B cell (primary cell): ENCODE data around the gene CDCA7. TPM values are rescaled to one million over a fixed set of nuclear protein-coding genes. Genes with fewer than 3 reads are reported as not detected.

Source experiments
- ATAC-seq: fragments of 200-7000 bp; cut with Tn5 transposase; one replicate; pipeline ENCODE4 v1.10.0; 2021; ENCODE audit warnings: low read depth, mild to moderate bottlenecking, moderate number of reproducible peaks, moderate library complexity
- CTCF ChIA-PET: fragments of 350-600 bp; sonication (Branson Sonifier 250); formaldehyde crosslinking; loops from one replicate; lab custom pipeline; 2021; ENCODE audit warnings: antibody characterized with exemption, inconsistent platforms; lab: Charles Lee
- POLR2A ChIA-PET: fragments of 350-600 bp; sonication (Branson Sonifier 250); formaldehyde crosslinking; loops from one replicate; lab custom pipeline; 2021; ENCODE audit warnings: antibody characterized with exemption; lab: Charles Lee
- DNase-seq: peaks from one replicate; pipeline ENCODE4 v3.0.0; 2013
- H2AFZ ChIP-seq: 2 replicates; pipeline ENCODE4 v1.6.1; 2012; ENCODE audit warnings: mild to moderate bottlenecking, low read depth, low read length; ENCODE audit not compliant: insufficient read depth, poor library complexity, severe bottlenecking
- H3K27ac ChIP-seq, 2 donors: 1 replicate in 1 of 2; 2 replicates in 1 of 2; pipeline ENCODE4 v1.5.1; 2012 to 2013; ENCODE audit warnings: low read length in 2 of 2, mild to moderate bottlenecking in 2 of 2, moderate library complexity in 1 of 2
- H3K27me3 ChIP-seq, 4 experiments: fragments of 200-600 bp in 1 of 4; sonication (generic) in 1 of 4; replicated peaks in 1 of 4; 1 replicate in 2 of 4; 2 replicates in 2 of 4; pipeline versions ENCODE4 v1.6.1 to v1.7.0; 2013 to 2016; ENCODE audit warnings: low read length in 3 of 4, mild to moderate bottlenecking in 2 of 4, mixed read lengths in 1 of 4, moderate library complexity in 1 of 4; ENCODE audit not compliant: insufficient read depth in 4 of 4, control insufficient read depth in 3 of 4; ENCODE audit errors: control extremely low read depth in 1 of 4
- H3K36me3 ChIP-seq, 2 experiments: replicated peaks in 1 of 2; 1 replicate in 1 of 2; 2 replicates in 1 of 2; pipeline versions ENCODE4 v1.6.1 to v1.7.1; 2013; ENCODE audit warnings: low read length in 1 of 2; ENCODE audit not compliant: insufficient read depth in 2 of 2, control insufficient read depth in 1 of 2; ENCODE audit errors: control extremely low read depth in 1 of 2, extremely low read depth in 1 of 2
- H3K4me1 ChIP-seq, 2 donors: fragments of 200-600 bp in 1 of 2; sonication (generic) in 1 of 2; 1 replicate in 1 of 2; 2 replicates in 1 of 2; pipeline versions ENCODE4 v1.5.1 to v1.6.1; 2013 to 2017; ENCODE audit warnings: low read length in 2 of 2; ENCODE audit not compliant: control insufficient read depth in 2 of 2, insufficient read depth in 2 of 2
- H3K4me2 ChIP-seq: replicated peaks from 2 replicates; pipeline ENCODE3; 2012; ENCODE audit warnings: mild to moderate bottlenecking, low read depth, low read length; ENCODE audit not compliant: poor library complexity, severe bottlenecking
- H3K4me3 ChIP-seq, 5 experiments: fragments of 200-600 bp in 1 of 5; sonication (generic) in 1 of 5; 1 replicate in 3 of 5; 2 replicates in 2 of 5; pipeline versions ENCODE4 v1.5.1 to v1.7.0; 2011 to 2016; ENCODE audit warnings: low read length in 4 of 5, mild to moderate bottlenecking in 4 of 5, low read depth in 2 of 5, control low read depth in 1 of 5, moderate library complexity in 1 of 5; ENCODE audit not compliant: insufficient read depth in 1 of 5; ENCODE audit errors: control extremely low read depth in 1 of 5, extremely low read depth in 1 of 5
- H3K79me2 ChIP-seq: fragments of 200-600 bp; sonication (generic); one replicate; pipeline ENCODE4 v1.6.0; 2016; ENCODE audit warnings: low read length; ENCODE audit not compliant: control insufficient read depth, insufficient read depth
- H3K9ac ChIP-seq: fragments of 200-600 bp; sonication (generic); 2 replicates; pipeline ENCODE4 v1.6.1; 2017; ENCODE audit warnings: mild to moderate bottlenecking, low read length, moderate library complexity
- H3K9me3 ChIP-seq, 3 donors: one replicate each; pipeline versions ENCODE4 v1.6.1 to v1.7.1; 2013; ENCODE audit warnings: low read length in 2 of 3; ENCODE audit not compliant: control insufficient read depth in 2 of 3, insufficient read depth in 1 of 3; ENCODE audit errors: control extremely low read depth in 1 of 3
- H4K20me1 ChIP-seq: 2 replicates; pipeline ENCODE4 v1.6.0; 2012; ENCODE audit warnings: mild to moderate bottlenecking, low read length; ENCODE audit not compliant: insufficient read depth, control insufficient read depth, poor library complexity, severe bottlenecking
- H3K27ac Mint-ChIP-seq: one replicate; pipeline ENCODE4 v1.8.0; 2021; ENCODE audit warnings: mixed read lengths
- H3K27me3 Mint-ChIP-seq: one replicate; pipeline ENCODE4 v1.8.0; 2021; ENCODE audit warnings: mixed read lengths
- H3K4me1 Mint-ChIP-seq: one replicate; pipeline ENCODE4 v1.8.0; 2021; ENCODE audit warnings: mixed read lengths
- H3K4me3 Mint-ChIP-seq: one replicate; pipeline ENCODE4 v1.8.0; 2021; ENCODE audit warnings: mixed read lengths
- H3K9me3 Mint-ChIP-seq: one replicate; pipeline ENCODE4 v1.8.0; 2022; ENCODE audit warnings: mixed read lengths; ENCODE audit not compliant: insufficient read depth
- EZH2 ChIP-seq: IDR thresholded peaks from 2 replicates; pipeline ENCODE4 v1.6.1; 2012; ENCODE audit warnings: borderline replicate concordance, low read depth, mild to moderate bottlenecking, moderate library complexity, low read length; ENCODE audit not compliant: insufficient read depth, poor library complexity, severe bottlenecking
- WGBS: methylation state at CpG from one replicate; pipeline ENCODE4 v1.1.5; 2013; ENCODE audit warnings: missing lambda C conversion rate; ENCODE audit not compliant: insufficient coverage; 5-methylcytosine and 5-hydroxymethylcytosine counted together
- intact Hi-C: fragments of 100-400 bp; cut with micrococcal nuclease; formaldehyde crosslinking; loops from one replicate; pipeline ENCODE4 v1.10.0; 2022
- polyA plus RNA-seq: library from polyadenylated mRNA; depleted of rRNA; stranded (reverse); fragments of >200 nt; gene quantifications from 2 replicates; pipeline ENCODE4 v1.2.3, GENCODE V29; 2012
- total RNA-seq, 2 donors: library from RNA; stranded (reverse); fragments of 120-200 nt in 1 of 2; gene quantifications; 1 replicate in 1 of 2; 2 replicates in 1 of 2; pipeline versions ENCODE4 v1.2.3 to v1.2.4, GENCODE V29; 2013 to 2022
- TF ChIP-seq, protein P1 (sequence below): fragments of 200-600 bp; IDR thresholded peaks from one replicate; pipeline ENCODE4 v1.8.0; 2022; ENCODE audit warnings: antibody characterized with exemption, mild to moderate bottlenecking

CDCA7 gene
- total and polyA plus RNA-seq, 2 donors (not counting 1 experiment from before 2014, with no cell fraction given) = 2.4 to 3.2 TPM

DNA sequence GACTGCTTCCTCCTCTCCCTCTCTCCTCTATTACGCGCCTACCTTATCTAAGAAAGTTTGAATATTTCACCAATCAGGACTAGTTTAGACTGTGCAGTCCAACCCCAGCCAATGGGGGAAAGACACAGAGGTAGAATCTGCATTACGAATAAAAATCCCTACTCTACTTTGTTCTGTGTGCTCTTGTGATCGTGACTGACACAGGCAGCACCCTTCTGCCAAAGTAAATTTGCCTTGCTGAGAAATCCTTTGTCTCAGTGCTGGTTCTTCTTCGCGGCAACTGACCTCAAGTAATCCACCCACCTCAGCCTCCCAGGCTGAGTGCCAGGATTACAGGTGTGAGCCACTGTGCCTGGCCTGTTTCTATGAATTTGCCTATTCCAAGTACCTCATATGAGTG, 8.6 kb upstream of the CDCA7 start:
- Histone ChIP-seq H3K4me1 (no peaks in the 10 kb centered on the region), H3K4me3 (no peak overlapping the region)
- 100% methylated on average over 1 of the region's 6 CpGs for WGBS

DNA sequence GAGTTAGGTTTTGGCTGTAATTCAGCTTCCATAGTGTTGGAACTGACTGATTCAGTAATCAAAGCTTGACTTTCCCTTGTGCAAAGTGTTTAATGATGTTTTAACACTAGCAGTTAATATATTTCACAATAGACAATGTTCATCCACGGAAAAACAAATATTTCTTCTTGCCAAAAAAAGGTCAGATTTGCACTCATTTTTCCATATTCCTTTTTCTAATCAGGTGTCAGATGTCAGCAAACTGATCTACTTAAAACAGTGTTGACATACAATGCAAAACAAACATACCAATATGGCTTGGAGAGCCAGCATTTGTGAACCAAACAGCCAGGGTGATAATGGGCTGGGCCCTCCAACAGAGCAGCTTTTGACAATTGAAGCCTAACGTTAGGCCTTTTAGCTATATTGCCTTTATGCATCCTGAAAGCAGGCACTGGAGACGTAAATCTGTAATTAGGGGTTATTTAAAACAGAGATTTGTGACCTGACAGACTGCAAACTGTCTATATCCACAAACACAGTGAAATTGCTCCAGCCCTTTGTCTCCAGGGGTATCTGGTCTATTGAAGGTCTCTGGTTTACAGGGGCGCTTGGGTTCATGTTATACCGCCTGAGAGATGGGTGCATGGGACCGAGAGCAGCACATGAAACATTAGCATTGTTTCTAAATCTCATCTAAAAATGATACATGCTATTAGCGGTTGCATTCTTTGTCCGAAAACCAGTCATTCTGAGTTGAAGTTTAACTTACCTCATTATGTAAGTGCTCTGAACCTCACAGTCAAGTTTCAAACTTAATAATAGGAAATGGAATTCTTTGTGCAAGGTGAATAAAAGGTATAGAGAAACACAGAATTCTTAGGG, 7.1 kb upstream of the CDCA7 start:
- WGBS = 81% methylated on average over 3 of the region's 8 CpGs

More for the DNA sequence above, 8.6 kb upstream of the CDCA7 start:
- Mint-ChIP-seq H3K4me3 (no peak overlapping the region), H3K27me3 (no peaks in the 10 kb centered on the region), H3K9me3 (peaks cover 3% of the 10 kb centered on the region), H3K4me1 (no peaks in the 10 kb centered on the region), H3K27ac (no peak overlapping the region)
- TF ChIP-seq EZH2 = no peak
- TF ChIP-seq, protein P1, sequence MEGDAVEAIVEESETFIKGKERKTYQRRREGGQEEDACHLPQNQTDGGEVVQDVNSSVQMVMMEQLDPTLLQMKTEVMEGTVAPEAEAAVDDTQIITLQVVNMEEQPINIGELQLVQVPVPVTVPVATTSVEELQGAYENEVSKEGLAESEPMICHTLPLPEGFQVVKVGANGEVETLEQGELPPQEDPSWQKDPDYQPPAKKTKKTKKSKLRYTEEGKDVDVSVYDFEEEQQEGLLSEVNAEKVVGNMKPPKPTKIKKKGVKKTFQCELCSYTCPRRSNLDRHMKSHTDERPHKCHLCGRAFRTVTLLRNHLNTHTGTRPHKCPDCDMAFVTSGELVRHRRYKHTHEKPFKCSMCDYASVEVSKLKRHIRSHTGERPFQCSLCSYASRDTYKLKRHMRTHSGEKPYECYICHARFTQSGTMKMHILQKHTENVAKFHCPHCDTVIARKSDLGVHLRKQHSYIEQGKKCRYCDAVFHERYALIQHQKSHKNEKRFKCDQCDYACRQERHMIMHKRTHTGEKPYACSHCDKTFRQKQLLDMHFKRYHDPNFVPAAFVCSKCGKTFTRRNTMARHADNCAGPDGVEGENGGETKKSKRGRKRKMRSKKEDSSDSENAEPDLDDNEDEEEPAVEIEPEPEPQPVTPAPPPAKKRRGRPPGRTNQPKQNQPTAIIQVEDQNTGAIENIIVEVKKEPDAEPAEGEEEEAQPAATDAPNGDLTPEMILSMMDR = no peak
- Histone ChIP-seq H3K4me2 (no peak overlapping the region), H3K9me3 (peaks cover 0 to 25% (median 14%) of the 10 kb centered on the region in 3 donors), H4K20me1 (no peaks in the 10 kb centered on the region), H3K36me3 (no peaks in the 10 kb centered on the region), H3K79me2 (no peaks in the 10 kb centered on the region), H3K27me3 (no peaks in the 10 kb centered on the region), H3K27ac (no peak overlapping the region), H3K9ac (no peak overlapping the region), H2AFZ (no peak overlapping the region)
- no peak for ATAC-seq
- intact Hi-C loops = no loop called here
- POLR2A ChIA-PET = no interaction called here
- CTCF ChIA-PET = no interaction called here
- DNase-seq = no peak

More for the DNA sequence above, 7.1 kb upstream of the CDCA7 start:
- Mint-ChIP-seq H3K9me3 (peaks cover 3% of the 10 kb centered on the region), H3K4me3 (no peak overlapping the region), H3K27me3 (peaks cover 3% of the 10 kb centered on the region), H3K27ac (no peak overlapping the region), H3K4me1 (no peaks in the 10 kb centered on the region)
- ChIA-PET POLR2A (no interaction called here), CTCF (no interaction called here)
- ATAC-seq (no peak), DNase-seq (no peak)
- intact Hi-C loops = no loop called here
- no peaks in the 10 kb centered on the region for H4K20me1 ChIP-seq
- no peaks in the 10 kb centered on the region for H3K79me2 ChIP-seq
- no peak overlapping the region for H2AFZ ChIP-seq
- H3K4me2 ChIP-seq = no peak overlapping the region
- H3K9me3 ChIP-seq = peaks cover 0 to 25% (median 14%) of the 10 kb centered on the region in 3 donors
- H3K9ac ChIP-seq = no peak overlapping the region
- H3K27ac ChIP-seq = no peak overlapping the region
- TF ChIP-seq, protein P1 = no peak
- no peak for TF ChIP-seq EZH2
- peaks cover 0 to 4% (median 1%) of the 10 kb centered on the region in 4 experiments for H3K27me3 ChIP-seq
- H3K4me3 ChIP-seq = no peak overlapping the region
- H3K4me1 ChIP-seq = no peaks in the 10 kb centered on the region
- no peaks in the 10 kb centered on the region for H3K36me3 ChIP-seq
